HG03103 (cell line): Measurements from ENCODE around the gene TAS2R30.
A peak's percentile ranks its signal among the peaks of the same experiment; 100 is the strongest.
"Not testable (repeated sequence)": the region's sequence is repeated elsewhere in the genome, so short reads cannot be mapped to it uniquely, and the experiment has no call there.

Experiments
- ATAC-seq: cut with Tn5 transposase; IDR thresholded peaks from one replicate; pipeline ENCODE4 v1.9.1; 2021; ENCODE audit warnings: low read depth; ENCODE audit not compliant: unreplicated experiment

The TAS2R30 gene

GRCh38 chr12:11130999-11131398 is 3.4 kb downstream of the TAS2R30 start:
- no peak for ATAC-seq

- no peak for ATAC-seq
These were observed 4.1 kb downstream of the TAS2R30 start for GRCh38 chr12:11130382-11130781.

GRCh38 chr12:11114130-11114529 is 20.3 kb downstream of the TAS2R30 start:
- not testable (repeated sequence) for ATAC-seq

GRCh38 chr12:11111213-11111612 is 23.2 kb downstream of the TAS2R30 start:
- ATAC-seq: not testable (repeated sequence)

GRCh38 chr12:11108862-11109261 is 25.6 kb downstream of the TAS2R30 start:
- ATAC-seq: no peak

GRCh38 chr12:11107719-11108118 is 26.7 kb downstream of the TAS2R30 start:
- ATAC-seq: no peak

- ATAC-seq: no peak
These were observed 28.2 kb downstream of the TAS2R30 start for GRCh38 chr12:11106288-11106687.

- no peak for ATAC-seq
These were observed 28.9 kb downstream of the TAS2R30 start for GRCh38 chr12:11105546-11105945.

GRCh38 chr12:11094910-11095309 is 39.5 kb downstream of the TAS2R30 start:
- ATAC-seq: peak; percentile 65

- no peak for ATAC-seq
These were observed 42.3 kb downstream of the TAS2R30 start, which contains the start of gene TAS2R43 for GRCh38 chr12:11092128-11092527. Gene TAS2R43 (minus strand): TSS chr12:11092313. CDS start chr12:11092229, 84 bp downstream.

GRCh38 chr12:11089246-11089645 is 45.2 kb downstream of the TAS2R30 start:
- ATAC-seq: no peak

GRCh38 chr12:11085419-11085818 is 49.0 kb downstream of the TAS2R30 start:
- ATAC-seq: peak; percentile 71
